SKM-1 treated with dmso at 0.1 percent for 144 hours (cell line): ENCODE data around the gene TRIM65.

Experiments used
- DNase-seq: peaks from one replicate; lab custom pipeline; 2025; ENCODE audit not compliant: unreplicated experiment; lab: John Stamatoyannopoulos, UW

Gene TRIM65

GRCh38 chr17:75917141-75917916, 20.6 kb upstream of the TRIM65 start:
- DNase-seq, result no peak

DNA sequence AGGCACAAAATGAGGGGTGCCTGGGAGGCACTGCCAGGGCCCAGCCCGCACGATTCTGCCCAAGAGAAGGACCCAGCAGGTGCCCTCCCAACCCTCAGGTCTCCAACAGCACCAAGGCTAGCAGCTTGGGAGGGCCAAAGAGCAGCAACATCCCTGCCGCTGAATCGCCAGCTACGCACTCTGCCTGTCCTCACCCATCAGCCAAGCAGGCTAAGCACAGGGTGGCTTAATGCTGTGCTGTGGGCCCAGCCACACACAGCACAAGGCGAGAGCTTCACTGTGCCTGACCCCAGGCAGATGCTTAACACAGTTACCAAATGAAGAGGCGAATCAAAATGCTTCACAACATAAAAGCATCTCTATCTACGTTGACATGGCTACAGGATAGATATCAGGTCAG, 18.5 kb upstream of the TRIM65 start:
- no peak for DNase-seq

DNA sequence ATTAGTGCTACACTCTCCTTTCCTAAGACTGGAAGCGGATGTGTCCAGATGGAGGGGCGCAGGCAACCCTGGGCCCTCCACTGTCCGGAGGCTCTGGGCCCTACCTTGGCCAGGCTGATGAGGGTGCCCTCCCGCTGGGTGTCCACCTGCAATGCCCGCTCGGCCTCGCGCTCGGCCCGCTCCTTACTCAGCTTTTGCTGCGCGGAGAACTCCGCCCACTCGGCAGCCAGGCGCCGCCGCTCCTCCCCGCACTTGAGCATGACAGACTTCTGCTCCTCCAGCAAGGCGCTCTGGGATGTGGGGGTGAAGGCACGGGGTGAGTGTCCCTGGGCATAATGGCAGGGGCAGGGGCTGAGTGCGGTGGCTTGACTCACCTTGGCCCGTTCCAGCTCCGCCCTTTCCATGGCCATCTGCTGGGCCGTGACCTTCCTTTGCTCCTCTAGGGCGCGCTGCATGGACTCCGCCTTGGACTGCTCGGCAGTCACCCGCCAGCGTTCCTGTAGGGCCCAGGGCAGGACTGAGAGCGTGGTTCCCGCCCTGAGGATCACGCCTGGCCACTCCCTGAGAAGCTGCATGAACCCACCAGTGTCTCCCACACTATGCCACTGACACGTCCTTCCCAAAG, 18.0 kb upstream of the TRIM65 start:
- no peak for DNase-seq

DNA sequence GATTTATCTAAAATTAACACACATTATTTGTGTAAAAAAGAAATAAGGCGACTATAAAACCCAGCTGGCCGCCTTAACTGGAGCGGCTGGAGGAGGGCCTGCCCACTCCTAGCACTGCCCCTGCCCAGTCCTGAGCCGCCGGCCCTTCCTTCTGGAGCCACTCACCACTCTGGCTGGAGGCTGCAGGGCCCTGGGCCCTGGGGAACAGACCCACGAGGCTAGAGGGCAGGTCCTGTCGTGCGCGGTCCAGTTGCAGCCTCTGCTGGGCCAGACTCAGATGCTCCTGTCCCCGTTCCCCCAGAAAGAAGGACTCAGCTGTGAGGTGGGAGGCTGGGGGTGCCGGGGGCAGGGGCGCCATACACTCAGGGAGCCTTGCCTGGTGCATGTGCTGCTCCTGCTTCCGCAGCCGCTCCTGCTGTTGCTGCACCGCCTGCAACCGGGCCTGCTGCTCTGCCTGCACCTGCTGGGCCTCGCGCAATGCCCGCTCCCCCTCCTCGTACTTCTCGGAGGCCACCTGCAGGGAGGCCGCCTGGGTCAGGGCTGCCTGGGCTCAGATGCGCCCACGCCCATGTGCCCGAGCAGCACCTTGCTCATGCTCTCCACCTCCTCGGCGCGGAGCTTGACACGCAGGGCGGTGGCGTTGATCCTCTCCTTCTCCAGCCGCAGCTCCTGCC, 16.9 kb upstream of the TRIM65 start:
- no peak for DNase-seq

DNA sequence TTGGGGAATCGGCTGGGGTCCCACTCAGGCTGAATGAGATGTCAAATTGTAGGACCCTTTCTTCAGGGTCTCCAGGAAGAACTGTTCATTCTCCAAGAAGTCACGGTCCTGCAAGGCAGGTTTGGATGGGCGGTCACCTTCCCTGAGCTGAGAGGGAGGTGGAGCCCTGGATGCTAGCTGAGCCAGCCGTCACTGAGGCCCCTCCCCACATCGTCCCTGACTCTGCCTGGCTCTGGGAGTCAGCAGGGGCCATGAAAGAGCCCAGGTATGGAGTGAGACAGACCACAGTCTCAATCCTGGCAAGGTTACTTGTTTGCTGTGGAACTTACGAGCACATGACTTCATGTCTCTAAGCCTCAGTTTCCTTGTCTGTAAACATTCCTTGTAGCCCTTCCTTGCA, 13.9 kb upstream of the TRIM65 start:
- DNase-seq, result no peak

DNA sequence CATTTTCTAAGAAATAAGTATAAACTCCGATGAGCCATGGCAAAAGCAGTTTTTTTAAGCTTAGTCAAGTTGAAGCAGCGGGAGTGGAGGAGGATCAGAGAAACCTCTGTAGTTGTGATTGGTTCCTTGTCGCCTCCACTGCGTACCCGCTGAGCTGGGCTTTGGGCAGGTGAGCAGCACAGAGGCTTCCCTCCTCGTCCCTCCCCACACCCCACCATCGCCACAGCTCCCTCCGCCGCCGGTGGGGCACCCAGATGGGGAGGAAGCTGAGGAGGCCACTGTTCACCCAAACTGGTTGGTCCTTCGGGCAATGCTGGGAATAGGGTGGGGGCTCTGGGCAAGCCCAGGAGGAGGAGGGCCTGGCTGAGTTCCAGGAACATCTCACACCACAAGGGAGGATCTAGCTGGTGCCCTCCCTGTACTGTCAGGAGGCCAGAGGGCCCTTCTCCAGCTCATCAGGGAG, 13.1 kb upstream of the TRIM65 start:
- no peak for DNase-seq

GRCh38 chr17:75909051-75909811, 12.5 kb upstream of the TRIM65 start:
- no peak for DNase-seq

- no peak for DNase-seq
These were observed 11.4 kb upstream of the TRIM65 start for GRCh38 chr17:75908201-75908600.

GRCh38 chr17:75906143-75906884, 9.6 kb upstream of the TRIM65 start:
- no peak for DNase-seq

GRCh38 chr17:75904749-75905521, 8.2 kb upstream of the TRIM65 start, which contains the start of gene MRPL38:
TSS of gene MRPL38 (minus strand) at chr17:75904884. CDS start at chr17:75904875, 9 bp downstream.
- peak; percentile 91 for DNase-seq

DNA sequence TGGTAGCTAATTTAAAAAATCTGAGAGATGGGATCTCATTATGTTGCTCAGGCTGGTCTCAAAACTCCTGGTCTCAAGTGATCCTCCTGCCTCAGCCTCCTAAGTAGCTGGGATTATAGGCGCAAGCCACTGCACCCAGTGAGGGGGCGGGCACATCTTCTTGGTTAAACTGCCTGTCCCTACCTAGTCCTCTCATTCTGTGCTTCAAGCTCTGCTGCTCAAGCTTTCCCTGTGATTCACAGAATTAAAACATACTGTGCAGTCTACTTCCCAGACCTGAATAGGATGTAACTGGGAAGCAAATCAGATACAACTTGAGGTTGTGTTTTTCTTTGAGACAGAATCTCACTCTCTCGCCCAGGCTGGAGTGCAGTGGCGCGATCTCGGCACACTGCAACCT, 5.7 kb upstream of the TRIM65 start:
- DNase-seq, result no peak

DNA sequence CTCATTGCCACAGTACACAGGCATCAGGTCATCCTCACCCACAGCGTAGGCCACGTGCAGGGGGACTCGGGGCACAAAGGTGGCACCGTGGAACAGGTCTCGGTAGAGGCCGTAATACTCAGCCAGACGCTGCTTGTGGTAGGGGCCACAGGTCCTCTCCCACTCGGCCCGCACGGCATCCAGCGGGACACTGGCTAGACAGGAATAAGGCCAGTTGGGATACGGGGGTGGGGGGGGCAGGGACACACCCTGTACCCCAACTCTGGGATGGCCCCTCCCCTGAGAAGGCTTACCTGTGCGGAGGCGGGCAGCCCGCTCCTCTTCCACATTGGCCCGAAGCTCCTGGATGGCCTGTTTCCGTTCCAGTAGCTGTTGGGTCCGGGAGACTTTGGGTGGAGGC, 5.0 kb upstream of the TRIM65 start:
- no peak for DNase-seq

DNA sequence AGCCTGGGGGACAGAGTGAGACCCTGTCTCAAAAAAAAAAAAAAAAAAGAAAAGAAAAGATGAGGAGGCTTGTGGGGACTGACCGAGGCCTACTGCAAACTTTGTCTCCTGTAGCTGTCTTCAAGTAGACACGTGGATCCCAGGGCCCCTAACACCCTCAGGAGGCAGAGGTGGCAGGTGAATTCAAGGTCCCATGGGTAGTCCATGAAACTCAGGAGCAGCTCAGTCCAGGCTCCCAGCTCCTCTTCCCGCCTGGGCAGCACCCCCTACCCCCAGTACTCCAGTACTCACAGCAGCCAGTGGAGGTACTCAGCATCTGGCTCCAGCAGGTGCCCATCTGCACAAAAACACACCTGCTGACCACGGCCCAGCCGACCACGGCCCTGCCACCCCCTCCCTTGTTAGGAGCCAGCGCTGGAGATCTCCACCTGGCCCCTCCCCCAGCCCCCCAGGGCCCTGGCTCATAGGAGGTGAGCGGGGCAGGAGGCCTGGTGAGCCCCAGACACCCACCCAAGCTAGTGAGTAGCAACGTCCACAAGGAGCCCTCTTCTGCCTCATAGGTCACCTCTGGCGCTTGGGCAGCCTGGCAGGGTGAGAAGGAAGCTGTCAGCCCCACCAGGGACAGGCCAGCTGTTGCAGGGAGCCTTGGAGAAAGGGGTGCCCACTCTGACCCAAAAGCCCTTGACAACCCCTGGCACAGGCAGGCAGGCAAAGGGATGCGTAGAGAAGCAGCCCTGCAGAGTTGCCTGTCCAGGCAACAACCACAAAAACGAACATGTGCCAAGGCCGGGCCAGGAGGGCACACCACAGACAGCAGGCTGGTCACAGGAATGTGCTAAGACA, 4.2 kb upstream of the TRIM65 start:
- DNase-seq, result no peak

DNA sequence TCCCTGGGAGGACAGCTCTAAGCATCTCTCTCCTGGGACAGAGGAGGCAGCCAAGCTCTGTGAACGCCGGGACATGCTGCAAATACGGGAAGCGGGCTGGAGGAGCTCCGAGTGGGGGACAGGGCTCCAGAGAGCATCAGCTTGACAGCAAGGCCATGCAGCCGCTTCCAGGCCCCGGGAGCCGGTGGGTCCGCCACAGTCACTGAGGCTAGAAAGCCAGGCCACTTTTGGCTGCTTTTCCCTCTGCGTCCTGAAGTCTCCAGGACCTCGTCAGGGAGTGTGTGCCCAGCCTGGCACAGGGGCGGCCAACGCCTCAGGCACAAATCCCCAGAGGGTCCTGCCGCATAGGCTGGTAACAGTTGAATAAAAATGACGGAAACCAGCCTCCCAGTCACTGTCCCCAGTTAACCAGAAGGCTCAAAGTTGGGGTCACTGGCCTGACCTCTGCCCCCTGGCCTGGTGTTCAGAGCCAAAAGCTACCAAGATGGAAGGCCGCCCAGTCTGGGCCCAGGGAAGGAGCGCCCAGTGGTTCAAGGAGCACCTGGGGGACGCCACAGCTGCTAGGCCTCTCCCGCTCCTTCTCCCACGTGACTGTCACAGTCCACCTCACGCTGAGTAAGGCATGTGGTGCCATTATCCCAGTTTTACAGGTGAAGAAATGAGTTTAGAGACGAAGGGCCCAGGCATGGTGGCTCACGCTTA, 3.2 kb upstream of the TRIM65 start:
- DNase-seq, result no peak

GRCh38 chr17:75899353-75899752, 2.6 kb upstream of the TRIM65 start:
- no peak for DNase-seq

- DNase-seq, result no peak
These were observed 2.0 kb upstream of the TRIM65 start for GRCh38 chr17:75898791-75899190.

GRCh38 chr17:75898065-75898464, 1.3 kb upstream of the TRIM65 start:
- DNase-seq, result no peak
